GM13976 (cell line): ENCODE results near the gene PRKAR1A.
"Not testable (repeated sequence)": the region's sequence is repeated elsewhere in the genome, so short reads cannot be mapped to it uniquely, and the experiment has no call there.

Source experiments
- DNase-seq: peaks from one replicate; pipeline ENCODE4 v3.0.0; 2012; ENCODE audit warnings: low spot score
- CTCF ChIP-seq: IDR thresholded peaks from 2 replicates; pipeline ENCODE4 v1.5.1; 2012; ENCODE audit warnings: borderline replicate concordance, mild to moderate bottlenecking; ENCODE audit not compliant: insufficient read depth; ENCODE audit errors: extremely low read depth, missing control alignments, control extremely low read depth
- in situ Hi-C: fragments of 300-500 bp; cut with MboI; formaldehyde crosslinking; loops from one replicate; pipeline ENCODE4 v1.12.0; 2022; ENCODE audit warnings: low sequenced_read_pairs, mixed read lengths, inconsistent platforms; ENCODE audit not compliant: unreplicated experiment

Gene PRKAR1A

GRCh38 chr17:68482576-68483041 is 29.6 kb upstream of the PRKAR1A start:
- in situ Hi-C loops = no loop called here
- TF ChIP-seq CTCF = no peak
- DNase-seq = no peak

GRCh38 chr17:68484458-68484857 is 27.8 kb upstream of the PRKAR1A start:
- no peak for TF ChIP-seq CTCF
- in situ Hi-C loops = no loop called here
- no peak for DNase-seq

- DNase-seq = no peak
- in situ Hi-C loops = no loop called here
- no peak for TF ChIP-seq CTCF
These were observed 22.3 kb upstream of the PRKAR1A start for GRCh38 chr17:68489919-68490318.

- no peak for DNase-seq
- TF ChIP-seq CTCF = no peak
- in situ Hi-C loops = no loop called here
These were observed 20.6 kb upstream of the PRKAR1A start for GRCh38 chr17:68491381-68492231.

- in situ Hi-C loops, DNase-seq: not testable (repeated sequence)
These were observed 19.7 kb upstream of the PRKAR1A start for GRCh38 chr17:68492394-68493054.

GRCh38 chr17:68495081-68495480 is 17.1 kb upstream of the PRKAR1A start:
- in situ Hi-C loops = no loop called here

More at GRCh38 chr17:68495081-68495480, 17.1 kb upstream of the PRKAR1A start:
- no peak for TF ChIP-seq CTCF
- DNase-seq = no peak
